ENCODE results near the gene GAB1.

GAB1 gene

GRCh38 chr4:143336781-143337599 is at the start of gene GAB1:
GAB1 (plus strand) TSS chr4:143336876; CDS start chr4:143337189, 313 bp downstream.
- DNase-seq, result no peak

DNA sequence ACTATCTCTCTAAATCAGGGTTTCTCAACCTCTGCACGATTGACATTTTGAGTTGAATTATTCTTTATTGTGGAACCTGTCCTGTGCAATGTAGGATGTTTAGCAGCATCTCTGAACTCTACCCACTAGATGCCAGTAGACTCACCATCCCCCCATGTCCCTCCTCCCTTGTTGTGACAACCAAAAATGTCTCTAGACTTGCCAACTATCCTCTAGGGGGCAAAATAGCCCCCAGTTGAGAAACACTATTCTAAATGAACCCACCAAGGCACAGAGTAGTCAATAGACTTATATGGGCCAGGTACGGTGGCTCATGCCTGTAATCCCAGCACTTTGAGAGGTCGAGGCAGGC is 49.1 kb upstream of the GAB1 start:
- no peak for DNase-seq

DNA sequence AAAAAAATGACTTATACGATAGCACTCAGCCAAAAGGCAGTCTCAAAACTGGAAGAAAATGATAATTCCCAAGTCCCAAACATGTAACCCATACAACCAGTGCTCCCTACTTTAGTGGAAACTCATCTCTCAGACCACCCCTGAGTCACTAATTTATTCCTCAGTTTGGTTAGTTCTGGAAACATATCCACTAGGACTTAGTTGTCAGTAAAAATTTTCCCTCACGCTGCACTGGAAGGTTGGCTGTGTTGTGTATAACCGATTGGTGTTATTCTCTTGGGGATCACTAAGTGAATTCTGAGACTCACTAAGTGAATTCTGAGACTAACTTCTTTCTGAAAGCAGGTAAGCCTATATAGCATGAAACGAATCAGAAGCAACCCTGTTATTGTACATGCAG is 48.5 kb upstream of the GAB1 start:
- no peak for DNase-seq

- no peak for DNase-seq
Observed at GRCh38 chr4:143289370-143289769, 47.3 kb upstream of the GAB1 start.

DNA sequence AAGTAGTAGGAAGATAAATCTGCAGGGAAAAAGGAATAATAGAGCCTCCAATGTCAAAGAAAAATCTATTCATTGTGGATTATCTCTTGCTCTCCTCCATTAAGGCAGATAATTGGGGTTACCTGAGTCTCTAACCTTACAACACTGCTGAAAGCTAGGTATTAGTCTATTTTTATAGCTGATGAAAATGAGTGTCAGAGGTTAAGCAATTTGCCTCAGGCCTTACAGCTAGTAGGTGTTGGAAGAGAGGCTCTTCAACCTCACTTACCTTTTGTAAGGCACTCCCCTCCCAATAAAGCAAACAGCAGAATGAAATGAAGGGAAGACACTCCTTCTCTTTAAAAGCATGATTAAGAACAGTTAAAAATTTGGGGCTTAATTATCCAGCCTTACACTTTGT is 45.4 kb upstream of the GAB1 start:
- DNase-seq, result no peak

DNA sequence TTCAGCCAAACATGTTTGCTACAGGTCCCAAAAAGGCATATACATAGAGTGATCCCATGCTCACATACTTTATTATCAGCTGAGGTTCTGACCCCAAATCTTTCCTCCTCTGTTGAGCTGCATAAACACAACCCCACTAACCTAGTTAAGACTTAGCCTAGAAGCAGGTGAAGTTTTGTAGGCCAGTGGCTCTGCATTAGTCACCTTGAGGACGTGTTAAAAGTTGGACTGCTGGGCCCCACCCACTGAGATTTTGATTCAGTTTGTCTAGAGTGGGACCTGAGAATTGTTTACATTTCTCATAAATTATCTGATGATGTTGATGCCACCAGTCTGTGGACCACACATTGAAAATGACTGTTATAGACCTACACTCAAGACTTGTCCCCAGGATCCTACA is 43.8 kb upstream of the GAB1 start:
- no peak for DNase-seq

DNA sequence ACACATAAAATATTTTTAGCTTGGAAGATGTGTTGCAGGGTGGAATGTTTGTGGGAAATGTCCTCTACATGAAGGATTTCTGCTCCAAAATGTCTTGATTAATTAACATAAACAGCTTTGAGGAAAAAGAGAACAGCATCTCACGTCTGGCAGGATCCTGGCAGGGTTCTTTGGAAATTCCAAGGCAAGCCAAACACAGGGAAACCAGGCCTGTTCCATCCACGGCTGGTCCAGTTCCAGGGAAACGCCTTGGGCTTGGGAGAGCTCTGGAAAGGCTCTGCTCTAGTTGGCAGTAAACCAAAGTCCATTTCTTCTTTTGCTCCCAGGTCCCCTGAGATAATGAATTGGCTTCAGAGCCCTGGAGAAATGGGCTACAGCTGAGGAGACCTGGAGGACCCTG is 42.4 kb upstream of the GAB1 start:
- no peak for DNase-seq

- no peak for DNase-seq
Observed at GRCh38 chr4:143294710-143295275, 41.9 kb upstream of the GAB1 start.

GRCh38 chr4:143296397-143297067 is 40.1 kb upstream of the GAB1 start:
- DNase-seq, result no peak

DNA sequence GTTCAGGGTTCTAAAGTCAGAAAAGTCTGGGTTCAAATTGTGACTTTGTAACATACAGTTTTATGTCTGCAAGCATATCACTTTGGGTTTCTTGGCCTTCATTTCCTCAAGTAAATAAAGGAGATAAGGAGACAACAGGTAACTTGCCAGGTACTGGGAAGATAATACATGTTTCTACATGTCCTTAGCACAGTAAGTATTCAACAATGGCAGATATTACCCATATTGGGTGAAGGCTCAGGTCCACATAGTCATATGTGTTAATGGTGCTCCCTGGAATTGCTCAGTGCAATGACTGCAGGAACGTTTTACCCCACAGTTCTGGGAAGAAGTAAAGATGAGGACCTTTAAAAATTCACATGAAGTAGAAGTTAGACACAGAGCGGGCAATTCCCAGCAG is 35.8 kb upstream of the GAB1 start:
- no peak for DNase-seq

DNA sequence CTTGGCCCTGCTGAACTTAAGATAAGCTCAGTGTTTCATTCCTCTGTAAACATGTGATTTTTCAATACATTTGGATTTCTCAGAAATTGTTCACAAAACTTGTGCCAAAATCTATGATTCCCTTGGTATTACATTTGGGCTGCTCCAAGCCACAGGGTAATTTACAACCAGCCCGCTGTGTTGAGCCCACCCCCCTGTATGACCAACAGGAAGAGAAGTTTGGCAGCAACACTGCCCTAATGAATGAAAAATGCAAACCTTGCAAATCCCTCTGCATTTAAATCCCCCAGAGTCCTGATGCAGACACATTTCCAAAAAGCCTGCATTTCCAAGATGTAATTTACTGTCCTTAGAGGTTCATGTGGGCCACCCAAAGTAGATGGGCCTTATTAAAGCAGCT is 34.1 kb upstream of the GAB1 start:
- no peak for DNase-seq

- DNase-seq, result no peak
Observed at GRCh38 chr4:143306788-143307187, 29.9 kb upstream of the GAB1 start.

- no peak for DNase-seq
Observed at GRCh38 chr4:143307531-143307930, 29.1 kb upstream of the GAB1 start.

- DNase-seq, result no peak
Observed at GRCh38 chr4:143308377-143308776, 28.3 kb upstream of the GAB1 start.

DNA sequence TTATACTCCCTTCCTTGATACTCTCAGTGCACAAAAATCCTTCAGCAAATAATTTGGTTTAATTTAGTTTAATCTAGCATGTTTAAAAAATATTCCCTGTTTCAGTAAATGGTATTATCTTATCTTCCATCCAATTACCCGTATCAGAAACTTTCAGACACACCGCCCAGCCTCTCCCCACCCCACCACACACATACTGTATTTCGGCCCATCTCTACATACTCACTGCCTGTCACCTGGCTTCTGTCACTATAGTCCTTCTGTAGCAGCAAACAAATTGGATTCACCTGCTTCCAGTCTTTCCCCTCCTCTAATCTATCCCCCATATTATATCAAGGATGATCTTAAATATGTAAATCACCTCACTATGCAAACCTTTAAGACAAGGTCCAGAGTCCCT is 24.8 kb upstream of the GAB1 start:
- no peak for DNase-seq

DNA sequence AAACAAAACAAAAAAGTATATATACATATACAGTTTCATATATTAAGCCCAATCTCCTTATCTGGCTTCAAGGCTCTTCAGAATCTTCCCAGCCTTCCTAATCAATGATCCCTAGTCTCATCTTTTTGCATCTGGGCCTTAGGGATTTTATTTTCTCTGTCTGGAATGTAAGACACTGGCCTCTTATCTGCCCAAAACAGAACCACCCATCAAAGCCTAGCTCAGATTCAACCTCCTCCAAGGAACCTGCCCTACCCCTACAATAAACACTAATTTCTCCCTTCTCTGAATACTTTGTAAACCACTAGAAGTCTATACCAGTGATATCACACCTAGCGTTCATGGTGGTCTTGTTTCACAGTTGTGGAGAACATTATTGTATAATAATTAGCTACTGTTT is 23.2 kb upstream of the GAB1 start:
- no peak for DNase-seq

DNA sequence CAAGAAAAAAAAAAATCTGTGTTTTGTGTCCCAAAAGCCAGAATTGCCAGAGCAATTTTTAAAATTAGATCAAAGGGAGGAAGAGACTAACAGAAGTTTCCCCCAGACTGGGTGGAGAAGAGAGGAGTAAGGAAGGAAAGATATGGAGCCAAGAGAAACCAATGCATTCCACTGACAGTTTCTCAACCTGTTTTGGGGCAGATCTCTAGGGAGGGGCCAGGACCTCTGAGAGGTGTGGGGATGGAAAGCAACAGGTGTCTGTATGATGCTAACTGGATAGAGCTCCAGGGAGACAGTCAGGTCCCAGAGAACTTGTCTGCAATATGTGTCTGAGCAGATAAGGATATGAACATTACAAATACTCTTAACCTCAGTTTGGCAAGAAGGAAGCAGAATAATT is 22.7 kb upstream of the GAB1 start:
- no peak for DNase-seq

- no peak for DNase-seq
Observed at GRCh38 chr4:143320113-143320512, 16.6 kb upstream of the GAB1 start.

GRCh38 chr4:143326735-143327134 is 9.9 kb upstream of the GAB1 start:
- DNase-seq, result no peak

- DNase-seq, result no peak
Observed at GRCh38 chr4:143329985-143330384, 6.7 kb upstream of the GAB1 start.

- DNase-seq, result no peak
Observed at GRCh38 chr4:143335979-143336780, 496 bp upstream of the GAB1 start.

- no peak for DNase-seq
Observed at GRCh38 chr4:143337600-143338287, 1.1 kb downstream of the GAB1 start.

DNA sequence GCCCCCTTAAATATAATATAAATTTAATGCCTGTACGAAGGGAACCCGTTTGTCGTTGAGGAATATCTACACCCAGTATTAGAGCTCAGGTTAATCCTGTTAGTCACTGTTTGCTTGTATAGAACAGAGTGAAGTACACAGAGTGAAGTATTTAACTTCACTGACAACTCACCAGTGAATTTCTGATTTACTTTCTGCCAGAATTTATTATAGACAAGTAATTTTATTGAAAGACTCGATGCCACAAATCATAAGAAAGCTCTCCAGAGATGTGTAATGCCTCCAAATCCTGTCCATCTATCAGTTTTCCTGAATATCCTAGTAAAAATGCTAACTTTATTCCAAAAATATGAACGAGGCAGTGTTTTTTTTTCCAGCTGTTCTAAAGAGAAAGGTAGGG is 1.6 kb downstream of the GAB1 start:
- no peak for DNase-seq
